Activated B cell treated with CpG ODN at 0.5 μM for 24 hours (primary cell): ENCODE data around the gene HPN. TPM values are rescaled to one million over a fixed set of nuclear protein-coding genes. Genes with fewer than 3 reads are reported as not detected.

ENCODE experiments used
- ATAC-seq: fragments of 200-7000 bp; cut with Tn5 transposase; one replicate; pipeline ENCODE4 v1.10.0; 2021; ENCODE audit warnings: low read depth, mild to moderate bottlenecking, moderate library complexity
- CTCF ChIA-PET: fragments of 350-600 bp; sonication (Branson Sonifier 250); formaldehyde crosslinking; loops from one replicate; lab custom pipeline; 2021; ENCODE audit warnings: antibody characterized with exemption; lab: Charles Lee
- POLR2A ChIA-PET: fragments of 350-600 bp; sonication (Branson Sonifier 250); formaldehyde crosslinking; loops from one replicate; lab custom pipeline; 2021; ENCODE audit warnings: antibody characterized with exemption; lab: Charles Lee
- DNase-seq: peaks from one replicate; pipeline ENCODE4 v3.0.0; 2022
- H3K27ac Mint-ChIP-seq: one replicate; pipeline ENCODE4 v1.8.0; 2020; ENCODE audit warnings: mixed read lengths
- H3K27me3 Mint-ChIP-seq: one replicate; pipeline ENCODE4 v1.8.0; 2021; ENCODE audit warnings: mixed read lengths
- H3K36me3 Mint-ChIP-seq: one replicate; pipeline ENCODE4 v1.8.0; 2021; ENCODE audit warnings: low read depth, mixed read lengths
- H3K4me1 Mint-ChIP-seq: one replicate; pipeline ENCODE4 v1.8.0; 2021; ENCODE audit warnings: mixed read lengths
- H3K4me3 Mint-ChIP-seq: one replicate; pipeline ENCODE4 v1.8.0; 2020; ENCODE audit warnings: mild to moderate bottlenecking, mixed read lengths
- H3K9me3 Mint-ChIP-seq: one replicate; pipeline ENCODE4 v1.8.0; 2020; ENCODE audit warnings: mixed read lengths
- CTCF ChIP-seq: fragments of 200-600 bp; IDR thresholded peaks from one replicate; pipeline ENCODE4 v1.8.0; 2022; ENCODE audit warnings: antibody characterized with exemption, mild to moderate bottlenecking
- intact Hi-C: fragments of 100-400 bp; cut with micrococcal nuclease; formaldehyde crosslinking; loops from one replicate; pipeline ENCODE4 v1.15.1; 2024
- total RNA-seq: library from RNA; stranded (reverse); gene quantifications from 2 replicates; pipeline ENCODE4 v1.2.3, GENCODE V29; 2022

The HPN gene
- total RNA-seq, 1 donor from 2014 or later = not detected

DNA sequence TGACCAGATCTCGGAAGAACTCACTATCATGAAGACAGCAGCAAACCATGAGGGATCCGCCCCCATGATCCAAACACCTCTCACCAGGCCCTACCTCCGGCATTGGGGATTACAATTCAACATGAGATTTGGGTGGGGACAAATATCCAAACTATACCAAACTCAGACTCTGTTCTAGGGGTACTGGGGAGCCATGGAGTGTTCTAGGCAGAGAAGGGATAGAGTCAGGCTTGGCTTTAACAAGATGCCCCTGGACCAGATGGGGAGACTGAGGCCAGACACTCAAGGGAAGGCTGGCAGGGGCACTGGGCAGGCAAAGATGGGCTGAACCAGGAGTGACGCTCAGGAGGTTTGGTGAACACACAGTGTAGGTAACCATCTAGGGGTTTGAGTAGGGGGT is 23.1 kb upstream of the HPN start:
- no peak for DNase-seq
- Mint-ChIP-seq H3K4me1 (peaks cover 20% of the 10 kb centered on the region), H3K27me3 (no peaks in the 10 kb centered on the region), H3K4me3 (no peak overlapping the region), H3K9me3 (no peaks in the 10 kb centered on the region), H3K36me3 (peaks cover 74% of the 10 kb centered on the region), H3K27ac (peak overlapping the region; percentile 18)
- ChIA-PET POLR2A (no interaction called here), CTCF (no interaction called here)
- no peak for TF ChIP-seq CTCF
- no peak for ATAC-seq
- intact Hi-C loops = no loop called here

GRCh38 chr19:35019144-35019543 is 22.4 kb upstream of the HPN start:
- CTCF ChIA-PET = no interaction called here
- POLR2A ChIA-PET = no interaction called here
- intact Hi-C loops = no loop called here
- no peak for DNase-seq
- Mint-ChIP-seq H3K36me3 (peaks cover 80% of the 10 kb centered on the region), H3K4me3 (no peak overlapping the region), H3K9me3 (no peaks in the 10 kb centered on the region), H3K27me3 (no peaks in the 10 kb centered on the region), H3K4me1 (peaks cover 12% of the 10 kb centered on the region), H3K27ac (no peak overlapping the region)
- TF ChIP-seq CTCF = no peak
- ATAC-seq = no peak

DNA sequence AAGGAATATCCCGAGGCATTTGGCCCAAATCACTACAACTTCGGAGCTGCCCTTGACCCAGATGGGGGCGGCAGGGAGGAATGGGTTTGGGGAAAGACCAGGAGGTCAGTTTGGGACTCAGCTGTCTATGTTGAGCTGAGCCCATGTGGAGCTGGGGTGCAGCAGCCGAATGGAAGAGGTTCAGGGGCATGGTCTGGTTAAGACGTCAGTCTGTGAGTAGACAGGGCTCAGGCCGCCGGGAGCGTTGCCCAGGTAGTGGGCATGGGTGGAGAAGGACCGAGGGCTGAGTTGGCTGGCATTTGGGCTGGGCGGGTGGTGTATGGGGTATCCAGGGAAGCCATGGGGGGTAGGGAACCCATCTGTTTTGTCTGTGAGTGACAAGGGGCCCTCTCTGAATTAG is 20.5 kb upstream of the HPN start:
- Mint-ChIP-seq H3K36me3 (peaks cover 85% of the 10 kb centered on the region), H3K27me3 (no peaks in the 10 kb centered on the region), H3K27ac (no peak overlapping the region)

DNA sequence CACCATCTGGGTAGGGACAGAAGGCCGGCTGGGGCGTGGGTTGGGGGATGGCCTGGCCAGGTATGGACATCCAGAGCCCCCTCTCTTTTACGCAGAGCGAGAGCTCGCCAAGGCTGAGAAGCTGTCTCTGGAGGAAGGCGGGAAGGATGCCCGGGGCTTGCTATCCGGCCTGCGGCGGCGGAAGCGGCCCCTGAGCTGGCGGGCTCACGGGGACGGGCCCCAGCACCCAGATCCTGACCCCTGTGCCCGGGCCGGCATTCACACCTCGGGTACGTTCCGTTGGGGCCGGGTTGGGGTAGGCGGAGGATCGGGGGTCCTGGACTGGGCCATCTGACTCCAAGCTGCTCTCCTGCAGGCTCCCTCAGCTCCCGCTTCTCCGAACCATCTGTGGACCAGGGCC is 19.9 kb upstream of the HPN start:
- H3K4me1 Mint-ChIP-seq = peaks cover 6% of the 10 kb centered on the region
- ChIA-PET POLR2A (interaction anchor here (0.5 kb wide), 1 partner anchor 1650 kb away, joined by 6 read pairs; no protein-coding TSS in a partner anchor), CTCF (no interaction called here)
- H3K4me3 Mint-ChIP-seq = no peak overlapping the region
- no peak for ATAC-seq
- no peaks in the 10 kb centered on the region for H3K27me3 Mint-ChIP-seq
- H3K27ac Mint-ChIP-seq = no peak overlapping the region
- no peak for DNase-seq
- intact Hi-C loops = no loop called here
- H3K9me3 Mint-ChIP-seq = no peaks in the 10 kb centered on the region
- H3K36me3 Mint-ChIP-seq = peaks cover 87% of the 10 kb centered on the region
- no peak for TF ChIP-seq CTCF

More for the DNA sequence above, 20.5 kb upstream of the HPN start:
- ChIA-PET POLR2A (interaction anchor here (0.5 kb wide), 1 partner anchor 1649 kb away, joined by 6 read pairs; no protein-coding TSS in a partner anchor), CTCF (no interaction called here)
- no peak for ATAC-seq
- Mint-ChIP-seq H3K9me3 (no peaks in the 10 kb centered on the region), H3K4me3 (no peak overlapping the region), H3K4me1 (peaks cover 6% of the 10 kb centered on the region)
- no peak for DNase-seq
- intact Hi-C loops = no loop called here
- TF ChIP-seq CTCF = no peak

GRCh38 chr19:35022460-35022859 is 19.1 kb upstream of the HPN start:
- POLR2A ChIA-PET = no interaction called here
- DNase-seq (no peak), ATAC-seq (no peak)
- H3K4me1 Mint-ChIP-seq = peaks cover 2% of the 10 kb centered on the region
- no peak for TF ChIP-seq CTCF
- intact Hi-C loops = no loop called here
- no peaks in the 10 kb centered on the region for H3K9me3 Mint-ChIP-seq
- H3K27ac Mint-ChIP-seq = no peak overlapping the region
- no peak overlapping the region for H3K4me3 Mint-ChIP-seq
- CTCF ChIA-PET = no interaction called here
- H3K27me3 Mint-ChIP-seq = no peaks in the 10 kb centered on the region
- H3K36me3 Mint-ChIP-seq = peaks cover 92% of the 10 kb centered on the region
